NCI-H460 (cell line): ENCODE measurements around the gene CGNL1. TPM values are rescaled to one million over a fixed set of nuclear protein-coding genes. Genes with fewer than 3 reads are reported as not detected.

Source experiments
- DNase-seq: peaks from one replicate; pipeline ENCODE4 v3.0.0-alpha.2; 2016; ENCODE audit warnings: low read depth; ENCODE audit errors: extremely low read depth
- total RNA-seq: library from RNA; depleted of rRNA; stranded (reverse); fragments of >200 nt; shearing (Covaris generic); gene quantifications from 2 replicates; pipeline ENCODE4 v1.2.3, GENCODE V29; 2014

CGNL1 gene
- total RNA-seq, 1 experiment from 2014 or later, result 0.82 TPM

DNA sequence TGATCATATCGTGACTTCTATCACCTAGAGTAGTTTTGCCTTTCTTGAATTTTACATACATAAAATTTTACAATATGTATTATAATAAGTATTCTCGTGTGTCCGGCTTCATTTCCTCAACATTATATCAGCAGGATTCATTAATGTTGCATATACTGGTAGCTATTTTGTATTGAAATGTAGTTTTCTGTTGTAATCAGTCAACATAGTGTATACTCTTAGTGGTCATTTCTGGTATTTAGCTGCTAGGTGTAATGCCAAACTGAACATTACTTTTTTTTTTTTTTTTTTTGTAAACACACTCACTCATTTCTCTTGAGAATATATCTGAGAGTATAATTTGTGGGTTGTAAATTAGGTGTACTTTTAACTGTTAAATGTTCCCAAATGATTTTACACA is 70.1 kb downstream of the CGNL1 start:
- no peak for DNase-seq

- no peak for DNase-seq
Measured at GRCh38 chr15:57451555-57451954, 75.2 kb downstream of the CGNL1 start.

DNA sequence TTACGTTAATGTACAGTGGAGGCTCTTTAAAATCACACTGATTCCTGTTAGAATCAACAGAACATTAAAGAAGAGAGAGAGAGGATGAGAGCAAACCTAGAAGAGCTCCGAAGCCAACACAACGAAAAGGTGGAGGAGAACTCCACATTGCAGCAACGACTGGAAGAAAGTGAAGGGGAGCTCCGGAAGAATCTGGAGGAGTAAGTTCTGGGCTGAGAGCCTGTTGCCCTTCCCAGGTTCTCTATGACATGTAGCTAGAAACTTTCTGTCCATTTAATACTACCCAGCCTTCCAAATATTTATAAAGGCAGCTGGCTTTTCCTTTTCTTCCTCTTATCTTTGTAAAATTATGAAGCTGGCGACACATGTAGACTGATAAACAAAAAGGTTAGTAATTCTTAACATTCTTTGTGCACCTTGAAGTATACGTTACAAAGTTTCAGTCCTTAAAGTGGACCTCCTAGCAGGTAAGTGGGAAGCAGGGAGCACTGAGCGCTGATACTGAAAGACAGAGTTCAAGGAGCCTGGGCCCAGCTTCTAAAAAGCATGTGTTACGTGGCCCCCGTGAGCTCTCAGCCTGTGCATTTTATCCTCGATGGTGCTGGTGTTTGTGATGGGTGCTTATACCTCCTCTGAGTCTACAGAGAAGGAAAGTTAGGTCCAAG is 75.9 kb downstream of the CGNL1 start:
- DNase-seq, result no peak

GRCh38 chr15:57455929-57456328 is 79.6 kb downstream of the CGNL1 start:
- DNase-seq, result no peak

DNA sequence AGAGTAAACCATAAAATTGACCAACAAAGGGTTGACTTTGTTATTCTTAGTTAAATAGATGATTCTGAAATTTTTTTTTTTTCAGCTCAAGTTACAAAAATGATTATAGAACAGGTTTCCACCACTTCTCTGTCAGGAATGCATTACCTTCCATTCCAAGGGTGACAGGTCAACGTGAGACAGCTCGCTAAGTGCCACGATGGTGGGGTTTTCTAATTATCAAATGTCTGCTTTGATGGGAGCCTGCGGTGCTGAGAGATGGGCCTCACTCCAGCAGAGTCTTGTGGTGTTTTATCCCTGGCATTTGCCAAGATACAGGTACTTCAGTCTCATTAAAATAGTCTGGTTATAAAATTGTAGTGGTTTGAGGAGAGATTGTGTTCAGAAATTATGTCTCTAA is 80.3 kb downstream of the CGNL1 start:
- no peak for DNase-seq

DNA sequence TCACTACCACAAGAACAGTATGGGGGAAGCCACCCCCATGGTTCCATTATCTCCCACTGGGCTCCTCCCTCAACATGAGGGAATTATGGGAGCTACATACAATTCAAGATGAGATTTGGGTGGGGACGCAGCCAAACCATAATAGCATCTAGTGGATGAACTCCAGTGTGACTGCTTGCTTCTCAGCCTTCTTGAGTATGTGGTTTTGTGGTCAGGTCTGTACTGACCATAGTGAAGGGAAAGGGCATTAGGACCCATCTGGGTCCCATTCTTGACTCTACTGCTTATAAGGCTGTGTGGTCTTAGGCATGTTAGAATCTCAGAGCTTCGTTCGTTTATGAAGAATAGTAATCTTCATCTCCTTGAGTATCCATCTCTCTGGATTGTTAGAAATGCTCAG is 81.4 kb downstream of the CGNL1 start:
- DNase-seq, result no peak

DNA sequence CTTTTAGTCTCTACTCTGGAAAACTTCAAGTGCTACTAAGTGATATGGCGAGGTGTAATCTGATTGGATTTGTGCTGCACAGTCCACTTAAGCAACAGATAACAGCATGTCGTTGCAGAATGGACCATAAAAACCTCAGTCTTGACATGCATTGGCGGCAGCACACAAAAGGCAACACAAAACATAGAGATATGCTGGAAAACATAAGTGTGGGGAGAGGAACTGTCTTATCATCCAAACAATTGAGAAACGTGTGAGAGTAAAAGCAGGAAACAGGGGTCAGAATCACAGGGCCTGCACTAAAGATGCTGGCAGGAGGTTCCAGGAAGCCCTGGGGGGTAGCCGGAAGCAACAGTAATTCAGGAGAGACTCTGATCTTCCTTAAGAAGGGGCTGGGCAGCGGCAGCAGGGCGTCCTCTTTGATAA is 82.1 kb downstream of the CGNL1 start:
- no peak for DNase-seq

DNA sequence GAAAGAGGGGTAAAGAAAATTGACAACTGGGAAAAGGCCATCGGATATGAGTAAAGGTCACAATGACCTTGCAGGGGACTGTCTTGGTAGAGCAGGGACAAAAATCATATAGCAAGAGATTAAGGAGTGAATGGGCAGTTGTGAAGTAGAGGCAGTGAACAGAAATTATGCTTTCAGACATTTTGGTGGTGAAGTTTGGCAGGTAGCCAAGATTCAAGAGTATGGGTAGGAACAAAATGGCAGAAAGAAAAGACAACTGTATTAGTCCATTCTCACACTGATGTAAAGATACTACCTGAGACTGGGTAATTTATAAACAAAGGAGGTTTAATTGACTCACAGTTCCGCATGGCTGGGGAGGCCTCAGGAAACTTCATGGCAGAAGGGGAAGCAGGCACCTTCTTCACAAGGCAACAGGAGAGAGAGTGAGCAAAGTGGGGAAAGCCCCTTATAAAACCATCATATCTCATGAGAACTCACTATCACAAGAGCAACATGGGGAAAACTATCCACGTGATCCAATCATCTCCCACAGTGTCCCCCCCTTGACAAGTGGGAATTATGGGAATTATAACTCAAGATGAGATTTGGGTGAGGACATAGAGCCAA is 84.0 kb downstream of the CGNL1 start:
- no peak for DNase-seq

DNA sequence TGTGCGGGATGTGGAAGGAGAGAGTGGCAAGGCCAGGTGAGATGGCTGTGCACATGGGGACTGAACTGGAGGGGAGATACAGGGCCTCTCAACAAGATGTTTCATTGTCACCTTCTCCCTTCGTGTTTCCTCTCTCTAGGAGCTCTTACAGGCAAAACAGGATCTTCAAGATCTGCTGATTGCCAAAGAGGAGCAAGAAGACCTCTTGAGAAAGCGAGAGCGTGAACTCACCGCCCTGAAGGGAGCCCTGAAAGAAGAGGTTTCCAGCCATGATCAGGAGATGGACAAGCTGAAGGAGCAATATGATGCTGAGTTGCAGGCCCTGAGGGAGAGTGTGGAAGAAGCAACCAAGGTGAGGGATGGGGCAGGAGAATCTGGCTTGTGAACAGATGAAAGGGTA is 85.2 kb downstream of the CGNL1 start:
- no peak for DNase-seq

DNA sequence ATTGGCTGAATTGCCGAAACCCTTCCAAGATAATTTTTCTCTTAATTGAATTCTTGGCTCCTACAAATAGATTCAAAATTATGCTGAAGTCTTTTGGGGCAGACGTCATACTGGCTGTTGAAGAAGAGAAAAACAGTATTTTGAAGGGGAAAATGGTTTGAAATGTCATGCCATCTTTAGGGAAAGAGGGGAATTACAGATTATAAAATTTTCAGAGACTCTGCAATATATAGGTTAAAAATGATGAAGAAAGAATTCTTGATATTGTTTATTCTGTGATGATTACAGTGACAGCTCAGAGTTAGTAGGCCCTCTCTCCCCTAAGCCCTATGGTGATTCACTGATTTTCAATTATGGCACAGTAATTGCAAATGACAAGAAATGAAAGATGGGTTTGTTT is 86.1 kb downstream of the CGNL1 start:
- DNase-seq, result no peak

DNA sequence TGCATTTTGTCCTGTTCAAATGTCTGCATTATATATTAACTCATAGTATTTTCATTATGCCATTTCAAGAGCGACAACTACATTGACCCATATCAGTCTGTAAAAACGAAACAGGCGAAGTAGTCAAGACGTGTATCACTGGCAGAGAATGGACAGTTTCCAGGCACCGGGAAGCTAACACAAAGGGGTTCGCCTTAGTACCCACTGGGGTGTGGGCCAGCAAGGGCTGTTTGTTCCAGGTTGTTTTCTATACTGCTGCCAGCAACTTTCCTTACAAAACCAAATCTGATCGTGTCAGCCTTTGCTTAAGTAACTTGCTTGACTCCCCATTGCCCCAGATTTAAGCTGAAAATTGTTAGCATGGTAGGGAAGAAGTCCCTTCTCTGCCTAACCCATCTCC is 87.1 kb downstream of the CGNL1 start:
- no peak for DNase-seq

GRCh38 chr15:57464480-57464879 is 88.2 kb downstream of the CGNL1 start:
- no peak for DNase-seq

- no peak for DNase-seq
Measured at GRCh38 chr15:57468486-57468885, 92.2 kb downstream of the CGNL1 start.

- no peak for DNase-seq
Measured at GRCh38 chr15:57470543-57470942, 94.2 kb downstream of the CGNL1 start.

DNA sequence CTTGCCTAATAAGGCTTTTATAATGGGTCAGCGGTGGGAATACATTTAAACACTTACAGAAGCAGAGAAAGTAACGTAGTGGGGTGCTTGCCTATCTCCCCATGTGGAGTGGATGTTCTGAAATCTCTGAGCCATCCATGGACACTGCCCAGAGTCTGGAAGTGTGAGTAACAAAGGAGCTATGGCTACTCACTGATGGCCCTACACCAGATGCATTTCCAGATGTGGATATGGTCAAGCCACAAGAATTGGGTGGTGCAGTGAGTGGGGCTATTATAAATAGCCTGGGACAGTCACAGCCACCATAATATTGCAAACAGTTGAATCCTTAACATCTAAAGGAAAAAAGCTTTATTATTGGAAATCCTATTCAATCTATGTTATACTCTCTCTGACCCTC is 96.6 kb downstream of the CGNL1 start:
- DNase-seq, result no peak

- DNase-seq, result no peak
Measured at GRCh38 chr15:57476533-57476975, 100.2 kb downstream of the CGNL1 start.

- no peak for DNase-seq
Measured at GRCh38 chr15:57477736-57478522, 101.6 kb downstream of the CGNL1 start.

DNA sequence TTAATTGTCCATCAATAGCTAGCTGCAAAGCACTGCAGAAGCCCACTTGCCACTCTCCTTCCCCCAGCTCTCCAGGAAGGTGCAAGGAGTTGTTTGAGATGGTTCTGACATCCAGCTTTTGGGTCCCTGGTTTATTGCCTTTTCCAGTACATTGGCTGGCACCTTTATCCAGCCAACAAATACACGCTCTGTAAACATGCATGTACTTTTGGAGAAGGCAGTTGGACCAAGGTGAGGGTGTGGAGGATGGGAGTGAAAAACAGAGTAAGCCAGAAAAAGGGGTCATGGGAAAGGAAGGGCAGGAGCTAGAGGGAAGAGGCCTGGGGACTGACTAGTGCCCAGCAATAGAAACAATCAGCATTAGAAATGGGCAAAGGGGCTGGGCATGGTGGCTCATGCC is 102.7 kb downstream of the CGNL1 start:
- DNase-seq, result no peak

- DNase-seq, result no peak
Measured at GRCh38 chr15:57481038-57481705, 104.9 kb downstream of the CGNL1 start.

DNA sequence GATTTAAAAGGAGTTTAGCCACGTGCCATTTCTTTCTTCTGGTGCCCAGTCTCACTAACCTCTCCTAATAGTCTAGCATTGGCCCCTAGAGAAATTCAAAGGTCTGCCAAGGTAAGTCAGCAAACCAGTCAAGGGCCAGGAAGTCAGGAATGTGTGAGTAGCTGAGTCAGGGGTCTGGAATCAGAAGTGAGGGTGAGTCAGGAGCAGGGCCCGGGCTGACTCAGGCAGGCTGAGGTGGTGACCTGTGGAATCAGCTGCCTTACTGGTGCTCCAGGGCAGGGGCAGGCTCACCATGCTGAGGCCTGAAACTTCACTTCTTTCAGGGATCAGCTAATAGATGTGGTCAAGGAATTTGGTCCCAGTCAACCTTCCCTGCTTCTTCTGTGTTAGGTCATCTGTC is 109.6 kb downstream of the CGNL1 start:
- peak; percentile 53 for DNase-seq

- DNase-seq, result no peak
Measured at GRCh38 chr15:57486833-57487232, 110.5 kb downstream of the CGNL1 start.
